Measurements from ENCODE around the gene UNC5A.

The UNC5A gene

DNA sequence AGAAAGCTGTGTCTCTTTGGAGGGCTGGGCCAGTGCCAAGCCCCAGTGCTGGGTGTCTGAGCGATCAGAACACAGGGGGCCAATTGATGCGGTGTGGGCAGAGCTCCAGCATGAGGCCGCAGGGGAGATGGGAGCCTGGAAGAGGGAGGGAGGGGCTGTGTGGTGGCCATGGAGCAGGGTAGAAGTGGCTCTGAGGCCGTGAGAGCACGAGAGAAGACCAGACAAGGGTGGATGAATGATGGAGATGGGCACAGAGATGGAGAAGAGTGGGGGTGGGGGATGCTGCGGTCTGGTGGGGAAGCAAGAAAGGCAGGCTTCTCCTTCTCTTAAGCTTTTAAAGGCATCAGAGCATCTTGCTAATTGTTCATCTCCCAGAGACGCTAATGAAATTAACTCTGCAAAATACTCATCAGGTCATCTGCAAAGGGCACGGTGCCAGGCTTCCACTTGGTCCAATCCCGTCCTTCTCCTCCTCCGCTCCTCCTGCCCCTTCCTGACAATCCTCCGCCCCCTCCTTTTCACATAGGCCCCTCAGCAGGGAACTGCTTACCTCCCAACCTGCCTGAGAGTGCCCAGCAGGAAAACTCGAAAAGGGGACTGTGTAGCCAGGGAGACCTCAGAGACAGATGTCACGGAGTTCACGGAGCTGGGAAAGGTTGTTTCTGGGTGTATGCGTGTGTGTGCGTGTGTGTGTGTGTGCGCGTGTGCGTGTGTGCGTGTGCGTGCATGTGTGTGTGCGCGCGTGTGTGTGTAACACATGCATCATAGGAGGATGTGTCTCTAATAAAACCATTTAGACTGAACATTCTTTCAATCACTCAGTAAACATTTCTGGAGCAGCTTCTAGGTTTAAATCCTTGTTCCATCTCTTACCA, 7.1 kb upstream of the UNC5A start:
- Mint-ChIP-seq H3K4me1 (ENCODE audit: low read depth) (no peaks in the 10 kb centered on the region), H3K27ac (no peak overlapping the region), H3K27me3 (peaks cover 56% of the 10 kb centered on the region), H3K36me3 (ENCODE audit: low read depth) (no peaks in the 10 kb centered on the region), H3K9me3 (no peaks in the 10 kb centered on the region), H3K4me3 (no peak overlapping the region)
- no peak for DNase-seq

DNA sequence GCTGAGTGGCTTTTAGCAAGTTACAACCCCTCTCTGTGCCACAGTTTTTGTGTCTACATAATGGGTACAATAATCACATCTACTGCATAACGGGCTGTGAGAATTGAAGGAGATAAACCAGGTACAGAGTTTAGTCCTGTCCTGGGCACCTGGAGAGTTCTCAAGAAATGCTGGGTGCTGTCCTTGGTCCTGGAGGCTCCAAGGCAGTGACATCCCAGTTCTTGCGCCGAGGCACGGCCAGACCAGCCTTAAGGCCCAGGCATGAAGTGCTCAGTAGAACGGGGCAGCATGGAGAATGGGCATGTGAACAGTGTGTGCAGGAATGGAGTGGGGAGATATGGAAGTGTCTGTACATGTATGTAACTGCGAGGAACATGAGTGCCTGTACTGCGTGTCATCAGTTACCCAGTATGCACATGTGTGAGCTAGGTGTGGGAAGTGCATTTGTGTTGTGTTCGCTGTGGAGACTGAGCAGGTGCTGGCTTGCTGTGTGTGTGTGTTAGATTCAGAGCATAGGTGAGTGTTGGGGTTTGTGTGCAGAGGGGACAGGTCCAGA, 6.3 kb upstream of the UNC5A start:
- Mint-ChIP-seq H3K4me1 (ENCODE audit: low read depth) (peaks cover 1% of the 10 kb centered on the region), H3K27ac (no peak overlapping the region), H3K4me3 (no peak overlapping the region), H3K36me3 (ENCODE audit: low read depth) (no peaks in the 10 kb centered on the region), H3K9me3 (no peaks in the 10 kb centered on the region), H3K27me3 (peaks cover 62% of the 10 kb centered on the region)
- DNase-seq, result no peak

DNA sequence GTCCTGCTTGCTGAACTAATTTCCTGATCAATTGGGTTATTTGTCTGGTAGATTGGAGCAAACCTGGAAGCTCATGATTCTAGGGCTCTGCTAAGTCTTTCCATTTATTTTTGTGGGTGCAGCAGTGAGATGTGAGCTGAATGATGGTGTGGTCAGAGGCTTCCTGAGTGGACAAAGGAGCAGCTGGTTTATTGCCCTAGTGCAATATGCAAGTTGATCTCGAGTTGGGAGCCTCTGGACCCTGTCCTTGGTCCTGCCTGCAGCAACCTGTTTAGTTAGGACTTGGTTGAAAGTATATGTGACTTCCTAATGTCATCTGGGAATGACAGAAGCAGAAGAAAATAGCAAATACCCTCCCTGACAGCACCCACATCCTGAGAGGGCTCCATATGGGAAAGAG, 4.2 kb upstream of the UNC5A start:
- peaks cover 9% of the 10 kb centered on the region for H3K4me1 Mint-ChIP-seq (ENCODE audit: low read depth)
- H3K9me3 Mint-ChIP-seq, result no peaks in the 10 kb centered on the region
- no peak overlapping the region for H3K4me3 Mint-ChIP-seq
- DNase-seq, result no peak
- H3K27me3 Mint-ChIP-seq, result peaks cover 72% of the 10 kb centered on the region
- H3K36me3 Mint-ChIP-seq (ENCODE audit: low read depth), result no peaks in the 10 kb centered on the region
- no peak overlapping the region for H3K27ac Mint-ChIP-seq

DNA sequence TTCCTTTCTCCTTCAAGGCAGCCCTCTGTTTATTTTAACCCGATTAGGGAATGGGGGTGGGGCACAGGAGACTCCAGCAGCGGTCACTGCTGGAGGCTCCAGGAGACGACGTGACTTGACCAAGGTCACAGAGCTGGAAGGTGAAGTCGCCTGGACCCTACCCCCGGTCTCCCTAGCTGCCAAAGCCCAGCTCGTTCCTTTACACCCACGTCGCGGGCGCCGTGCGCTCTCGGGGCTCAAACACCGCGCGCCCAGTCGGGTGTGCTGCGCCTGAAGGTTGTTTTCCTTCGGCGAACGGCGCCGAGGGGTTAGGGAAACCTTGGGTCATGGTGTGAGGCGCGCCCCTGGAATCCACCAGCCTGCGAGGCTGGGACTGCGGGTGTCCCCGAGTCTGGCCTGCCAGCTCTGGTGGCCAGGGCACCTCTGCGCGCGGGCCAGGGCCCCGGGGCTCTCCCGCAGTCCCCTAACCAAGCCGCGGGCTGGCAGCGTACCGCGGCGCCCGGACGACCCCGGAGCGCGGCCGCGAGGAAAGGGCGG, 747 bp upstream of the UNC5A start:
- peaks cover 13% of the 10 kb centered on the region for H3K4me1 Mint-ChIP-seq (ENCODE audit: low read depth)
- H3K4me3 Mint-ChIP-seq, result peak overlapping the region; percentile 30
- H3K27me3 Mint-ChIP-seq, result peaks cover 83% of the 10 kb centered on the region
- no peaks in the 10 kb centered on the region for H3K36me3 Mint-ChIP-seq (ENCODE audit: low read depth)
- H3K9me3 Mint-ChIP-seq, result no peaks in the 10 kb centered on the region
- H3K27ac Mint-ChIP-seq, result no peak overlapping the region
- peak; percentile 42 for DNase-seq

DNA sequence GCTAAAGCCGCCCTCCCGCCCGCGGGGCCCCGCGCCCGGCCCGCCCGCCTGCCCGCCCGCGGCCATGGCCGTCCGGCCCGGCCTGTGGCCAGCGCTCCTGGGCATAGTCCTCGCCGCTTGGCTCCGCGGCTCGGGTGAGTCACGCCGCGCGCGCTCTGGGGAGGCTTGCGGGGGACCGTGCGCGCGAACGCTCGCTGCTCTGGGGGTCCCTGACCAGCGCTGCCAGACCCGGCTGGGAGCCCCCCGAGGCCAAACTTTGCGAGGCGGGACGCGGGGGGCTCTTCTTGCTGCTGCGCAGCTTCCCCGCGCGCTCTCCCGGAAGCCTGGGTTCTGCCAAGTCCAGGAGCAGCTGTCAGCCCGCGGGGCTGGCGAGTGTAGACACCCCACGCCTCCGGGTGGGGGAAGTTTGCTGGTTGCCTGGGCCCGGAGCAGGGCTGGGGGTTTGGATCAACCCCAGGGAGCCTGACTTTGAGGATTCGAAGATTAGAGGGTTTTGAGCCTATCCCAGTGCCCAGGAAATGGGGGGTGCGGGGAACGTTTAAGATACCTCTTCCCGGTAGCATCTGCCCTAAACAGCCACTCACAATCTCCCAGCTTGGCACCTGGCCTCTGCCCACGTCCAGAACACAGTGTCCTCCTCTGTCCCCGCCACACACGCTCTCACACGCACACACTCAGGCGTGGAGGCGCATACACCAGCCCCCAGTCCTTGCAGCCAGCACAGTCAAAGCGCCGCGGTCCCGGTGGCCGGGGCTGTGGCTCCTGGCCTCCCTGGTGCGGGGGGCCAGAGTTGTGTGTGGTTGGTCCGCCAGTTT, 535 bp downstream of the UNC5A start:
- Mint-ChIP-seq H3K9me3 (no peaks in the 10 kb centered on the region), H3K27me3 (peaks cover 84% of the 10 kb centered on the region), H3K27ac (no peak overlapping the region), H3K4me3 (peak overlapping the region; percentile 65), H3K4me1 (ENCODE audit: low read depth) (peaks cover 13% of the 10 kb centered on the region), H3K36me3 (ENCODE audit: low read depth) (no peaks in the 10 kb centered on the region)
- peak; percentile 48 for DNase-seq

DNA sequence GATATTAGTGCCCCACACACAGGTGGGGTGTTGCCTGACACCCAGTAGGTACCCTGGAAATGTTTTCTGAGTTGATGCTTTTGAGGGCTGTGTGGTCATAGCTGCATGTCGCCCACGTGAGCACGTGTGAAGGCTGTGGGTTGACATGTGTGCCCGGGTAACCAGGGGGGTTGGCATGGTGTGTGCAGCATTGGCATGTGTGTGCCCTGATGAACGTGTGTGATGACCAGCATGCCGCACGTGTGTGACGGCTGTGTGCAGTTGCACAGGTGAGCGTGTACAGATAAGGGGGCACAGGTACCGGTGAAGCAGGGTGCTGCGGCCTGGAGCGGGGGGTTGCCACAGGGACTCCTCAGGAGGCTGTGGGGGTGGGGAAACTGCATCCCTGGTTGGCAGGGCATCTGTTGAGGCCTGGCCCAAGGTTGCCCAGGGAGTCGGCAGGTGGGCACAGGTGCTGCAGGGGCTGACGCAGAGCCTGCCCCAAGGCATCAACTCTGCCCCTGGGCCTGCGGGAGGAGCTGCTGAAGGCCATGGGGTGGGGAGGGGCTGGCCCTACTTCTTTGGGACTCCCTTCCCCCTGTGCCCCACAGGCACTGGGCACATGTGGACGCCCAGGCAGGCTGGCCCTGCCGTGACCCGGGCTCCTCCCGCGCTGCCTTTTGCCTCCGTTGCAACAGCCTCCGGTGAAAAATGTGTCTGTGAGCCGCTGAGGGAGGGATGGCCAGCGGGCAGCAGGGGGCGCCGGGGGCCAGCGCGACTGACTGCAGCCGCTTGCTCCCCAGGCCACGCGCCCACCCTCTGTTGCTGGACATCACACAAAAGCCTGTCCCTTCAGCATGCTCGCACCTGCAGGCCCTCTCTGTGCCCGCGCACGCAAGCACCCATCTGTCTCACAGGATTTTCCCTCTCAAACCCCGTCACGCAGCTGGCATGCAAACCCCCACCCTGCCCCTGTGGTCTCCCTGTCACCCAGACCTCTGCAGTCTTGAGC, 2.2 kb downstream of the UNC5A start:
- Mint-ChIP-seq H3K27me3 (peaks cover 79% of the 10 kb centered on the region), H3K9me3 (no peaks in the 10 kb centered on the region), H3K36me3 (ENCODE audit: low read depth) (no peaks in the 10 kb centered on the region), H3K27ac (no peak overlapping the region), H3K4me1 (ENCODE audit: low read depth) (peaks cover 16% of the 10 kb centered on the region), H3K4me3 (no peak overlapping the region)
- DNase-seq, result no peak

DNA sequence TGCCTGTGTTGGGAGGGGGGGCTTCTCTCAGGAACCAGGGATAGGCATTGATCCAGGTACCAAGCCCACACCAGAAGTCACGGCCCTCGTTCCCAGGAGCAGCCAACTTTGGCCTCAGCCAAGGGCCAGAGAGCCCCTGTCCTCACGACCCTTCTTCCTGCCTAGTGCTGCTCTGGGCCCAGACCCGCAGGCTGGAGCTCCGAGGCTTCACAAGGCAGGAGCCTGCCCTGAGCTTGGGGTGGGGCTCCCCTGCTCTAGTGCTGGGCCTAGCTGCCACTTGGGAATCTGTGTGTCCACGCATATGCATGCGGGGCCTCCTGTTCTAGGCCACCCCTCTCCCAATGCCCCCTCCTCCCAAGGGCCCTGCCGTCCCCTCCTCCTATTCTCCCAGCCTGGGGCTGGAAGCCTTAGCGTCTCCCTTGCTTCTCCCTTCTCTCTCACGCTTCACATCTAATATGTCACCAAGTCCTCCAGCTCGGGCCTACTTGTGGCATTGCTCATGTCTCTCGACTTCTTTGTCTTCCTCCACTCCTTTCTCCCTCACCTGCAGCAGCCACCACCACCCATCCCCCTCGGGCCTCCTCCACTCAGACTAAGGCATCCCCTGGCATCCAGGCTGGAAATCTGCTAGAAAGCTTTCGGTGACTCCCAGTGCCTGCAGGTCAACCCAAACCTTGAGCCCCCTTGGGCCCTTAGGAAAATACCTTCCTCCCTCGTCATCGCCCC, 3.4 kb downstream of the UNC5A start:
- no peak overlapping the region for H3K27ac Mint-ChIP-seq
- H3K27me3 Mint-ChIP-seq, result peaks cover 76% of the 10 kb centered on the region
- peaks cover 24% of the 10 kb centered on the region for H3K4me1 Mint-ChIP-seq (ENCODE audit: low read depth)
- no peaks in the 10 kb centered on the region for H3K36me3 Mint-ChIP-seq (ENCODE audit: low read depth)
- no peak for DNase-seq
- H3K4me3 Mint-ChIP-seq, result no peak overlapping the region
- no peaks in the 10 kb centered on the region for H3K9me3 Mint-ChIP-seq

DNA sequence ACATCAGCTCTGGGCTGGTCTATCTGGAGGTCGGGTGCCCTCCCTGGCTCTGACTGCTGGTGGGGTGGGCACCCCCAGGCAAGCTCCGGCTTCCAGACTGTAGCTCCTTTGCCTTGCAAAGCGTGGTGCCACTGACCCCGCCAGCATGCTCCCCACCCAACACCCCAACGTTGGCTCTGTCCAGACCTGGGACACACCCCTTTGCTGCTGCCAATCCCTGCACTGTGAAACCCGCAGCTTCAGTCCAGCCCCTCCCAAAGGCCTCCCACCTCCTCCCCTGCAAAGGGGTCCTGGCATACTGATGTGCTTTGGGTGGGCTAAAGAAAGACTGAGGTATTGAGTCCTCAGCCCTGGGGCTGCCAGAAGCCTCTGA, 3.9 kb downstream of the UNC5A start:
- DNase-seq, result no peak
- no peak overlapping the region for H3K4me3 Mint-ChIP-seq
- peaks cover 77% of the 10 kb centered on the region for H3K27me3 Mint-ChIP-seq
- H3K36me3 Mint-ChIP-seq (ENCODE audit: low read depth), result no peaks in the 10 kb centered on the region
- H3K27ac Mint-ChIP-seq, result no peak overlapping the region
- no peaks in the 10 kb centered on the region for H3K9me3 Mint-ChIP-seq
- peaks cover 23% of the 10 kb centered on the region for H3K4me1 Mint-ChIP-seq (ENCODE audit: low read depth)

DNA sequence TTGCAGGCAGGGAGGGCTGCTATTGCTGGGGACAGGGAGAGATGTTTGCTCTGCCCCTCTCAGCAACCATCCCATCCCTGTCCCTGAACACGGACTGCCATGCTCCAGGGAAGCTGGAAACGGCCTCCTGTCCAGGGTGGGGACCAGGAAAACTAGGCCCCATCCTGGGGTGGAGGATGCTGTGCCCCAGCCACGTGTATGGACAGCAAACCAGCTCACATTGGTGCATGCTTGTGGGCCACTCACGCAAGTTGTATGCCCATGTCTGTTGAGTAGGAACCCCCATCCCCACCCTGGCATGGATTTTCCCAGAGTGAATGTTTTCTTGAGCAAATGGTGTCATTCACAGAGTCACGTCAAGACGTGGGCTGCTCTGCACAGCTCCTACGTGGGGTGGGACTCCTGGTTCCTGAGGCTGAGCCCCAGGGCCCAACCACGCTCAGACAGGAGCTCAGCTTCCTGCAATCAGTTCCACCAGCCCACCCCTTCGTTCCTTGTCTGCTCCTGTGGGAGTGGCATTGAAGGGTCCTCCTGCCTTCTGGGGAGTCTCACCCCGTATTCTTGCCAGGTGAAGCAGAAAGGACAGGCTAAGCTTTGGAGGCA, 4.6 kb downstream of the UNC5A start:
- Mint-ChIP-seq H3K4me3 (no peak overlapping the region), H3K9me3 (no peaks in the 10 kb centered on the region), H3K4me1 (ENCODE audit: low read depth) (peaks cover 20% of the 10 kb centered on the region), H3K27me3 (peaks cover 79% of the 10 kb centered on the region), H3K36me3 (ENCODE audit: low read depth) (no peaks in the 10 kb centered on the region), H3K27ac (no peak overlapping the region)
- DNase-seq, result no peak

DNA sequence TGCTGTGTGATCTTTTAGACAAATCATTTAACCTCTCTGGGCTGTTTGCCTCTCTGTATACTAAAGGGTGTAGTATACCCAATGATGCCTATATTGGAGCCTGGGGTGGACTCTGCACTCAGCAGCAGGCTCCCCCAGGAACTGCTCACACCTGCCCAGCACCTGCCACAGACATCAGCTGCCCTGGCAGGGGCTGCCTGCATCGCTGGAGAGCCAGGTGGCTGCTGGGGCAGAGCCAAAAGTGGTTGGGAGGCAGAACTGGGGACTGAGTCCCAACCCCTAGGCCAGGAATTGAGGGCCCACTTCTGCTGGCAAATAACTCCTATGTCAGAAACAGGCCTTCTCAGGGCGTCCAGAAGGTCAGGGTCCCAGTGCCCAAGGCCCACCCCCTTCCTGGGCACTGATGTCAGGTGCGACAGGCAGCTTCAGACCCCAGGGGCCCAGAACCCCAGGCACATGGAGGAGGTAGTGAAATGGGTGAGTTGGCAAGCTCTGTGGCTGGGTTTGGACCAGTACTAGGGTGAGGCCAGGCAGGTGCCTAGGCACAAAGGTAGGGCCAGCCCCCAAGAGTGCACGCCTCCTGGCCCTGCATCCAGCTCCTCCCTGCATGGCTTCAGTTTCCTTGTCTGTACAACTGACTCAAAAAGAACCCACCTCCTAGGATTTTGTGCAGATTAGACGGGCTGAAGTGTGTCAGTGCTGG, 5.8 kb downstream of the UNC5A start:
- H3K9me3 Mint-ChIP-seq, result no peaks in the 10 kb centered on the region
- H3K4me3 Mint-ChIP-seq, result no peak overlapping the region
- H3K27me3 Mint-ChIP-seq, result peaks cover 85% of the 10 kb centered on the region
- H3K36me3 Mint-ChIP-seq (ENCODE audit: low read depth), result no peaks in the 10 kb centered on the region
- DNase-seq, result no peak
- H3K4me1 Mint-ChIP-seq (ENCODE audit: low read depth), result peaks cover 17% of the 10 kb centered on the region
- H3K27ac Mint-ChIP-seq, result no peak overlapping the region

DNA sequence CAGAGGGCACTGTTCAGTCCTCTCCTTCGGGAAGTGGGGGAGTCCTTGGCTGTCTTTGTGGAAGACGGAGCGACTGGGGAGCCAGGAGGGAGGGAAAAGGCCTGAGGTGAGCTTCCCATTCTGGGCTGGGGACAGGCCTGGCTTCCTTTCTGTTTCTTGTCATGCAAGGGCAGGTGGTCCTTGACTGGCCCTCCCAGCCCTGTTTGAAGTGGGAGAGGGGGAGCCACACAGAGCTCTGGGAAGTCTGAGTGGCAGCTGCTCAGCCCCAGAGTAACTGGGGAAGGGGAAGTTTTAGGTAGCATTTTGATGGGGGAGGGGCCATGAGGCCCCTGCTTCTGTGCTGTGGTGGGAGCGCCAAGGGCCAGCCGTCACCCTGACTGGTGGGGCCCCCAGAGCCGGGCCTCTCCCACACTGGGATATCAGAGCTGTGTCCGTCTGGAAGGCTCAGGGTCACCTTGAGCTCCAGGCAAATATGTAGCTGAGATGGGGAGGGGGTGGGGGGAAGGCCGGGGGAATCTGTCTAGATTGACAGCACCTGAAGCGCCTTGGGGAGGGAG, 6.5 kb downstream of the UNC5A start:
- H3K36me3 Mint-ChIP-seq (ENCODE audit: low read depth), result no peaks in the 10 kb centered on the region
- no peak overlapping the region for H3K4me3 Mint-ChIP-seq
- H3K27ac Mint-ChIP-seq, result no peak overlapping the region
- H3K4me1 Mint-ChIP-seq (ENCODE audit: low read depth), result peaks cover 14% of the 10 kb centered on the region
- H3K27me3 Mint-ChIP-seq, result peaks cover 79% of the 10 kb centered on the region
- DNase-seq, result no peak
- no peaks in the 10 kb centered on the region for H3K9me3 Mint-ChIP-seq

DNA sequence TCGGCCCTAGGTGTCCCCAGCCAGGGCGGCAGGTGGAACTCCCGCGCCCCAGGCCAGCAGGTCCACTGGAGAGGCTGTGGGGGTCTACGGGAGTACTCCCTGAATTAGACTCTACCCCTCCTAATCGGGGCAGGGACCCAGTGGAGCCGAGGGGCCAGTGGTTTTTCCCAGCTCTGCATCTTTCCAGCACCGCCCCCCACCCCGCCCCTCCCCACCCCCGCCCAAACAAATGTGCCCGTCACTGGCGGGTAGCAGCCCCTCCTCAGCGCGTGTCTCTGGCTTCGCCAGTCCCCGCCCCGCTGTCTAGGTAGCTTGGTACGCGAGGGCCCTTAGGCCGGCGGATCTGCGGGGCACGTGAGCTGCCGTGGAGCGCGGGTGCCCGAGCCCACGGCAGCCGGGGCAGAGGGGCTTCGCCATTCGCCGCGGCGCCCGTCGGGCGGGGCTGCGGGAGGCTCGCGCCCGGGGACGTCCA, 7.0 kb downstream of the UNC5A start:
- no peaks in the 10 kb centered on the region for H3K36me3 Mint-ChIP-seq (ENCODE audit: low read depth)
- H3K4me3 Mint-ChIP-seq, result no peak overlapping the region
- peaks cover 14% of the 10 kb centered on the region for H3K4me1 Mint-ChIP-seq (ENCODE audit: low read depth)
- no peak for DNase-seq
- H3K27me3 Mint-ChIP-seq, result peaks cover 79% of the 10 kb centered on the region
- no peak overlapping the region for H3K27ac Mint-ChIP-seq
- H3K9me3 Mint-ChIP-seq, result no peaks in the 10 kb centered on the region

Measured in activated T-cell treated with anti-CD3 and anti-CD28 coated beads, Interleukin-2, amount 50 U/mL, for 24 hours (primary cell).